HG03520 (cell line): Measurements from ENCODE around the gene LCAT.

Experiments
- ATAC-seq: cut with Tn5 transposase; IDR thresholded peaks from one replicate; pipeline ENCODE4 v1.9.1; 2021; ENCODE audit warnings: mild to moderate bottlenecking, moderate library complexity; ENCODE audit not compliant: unreplicated experiment

LCAT gene

DNA sequence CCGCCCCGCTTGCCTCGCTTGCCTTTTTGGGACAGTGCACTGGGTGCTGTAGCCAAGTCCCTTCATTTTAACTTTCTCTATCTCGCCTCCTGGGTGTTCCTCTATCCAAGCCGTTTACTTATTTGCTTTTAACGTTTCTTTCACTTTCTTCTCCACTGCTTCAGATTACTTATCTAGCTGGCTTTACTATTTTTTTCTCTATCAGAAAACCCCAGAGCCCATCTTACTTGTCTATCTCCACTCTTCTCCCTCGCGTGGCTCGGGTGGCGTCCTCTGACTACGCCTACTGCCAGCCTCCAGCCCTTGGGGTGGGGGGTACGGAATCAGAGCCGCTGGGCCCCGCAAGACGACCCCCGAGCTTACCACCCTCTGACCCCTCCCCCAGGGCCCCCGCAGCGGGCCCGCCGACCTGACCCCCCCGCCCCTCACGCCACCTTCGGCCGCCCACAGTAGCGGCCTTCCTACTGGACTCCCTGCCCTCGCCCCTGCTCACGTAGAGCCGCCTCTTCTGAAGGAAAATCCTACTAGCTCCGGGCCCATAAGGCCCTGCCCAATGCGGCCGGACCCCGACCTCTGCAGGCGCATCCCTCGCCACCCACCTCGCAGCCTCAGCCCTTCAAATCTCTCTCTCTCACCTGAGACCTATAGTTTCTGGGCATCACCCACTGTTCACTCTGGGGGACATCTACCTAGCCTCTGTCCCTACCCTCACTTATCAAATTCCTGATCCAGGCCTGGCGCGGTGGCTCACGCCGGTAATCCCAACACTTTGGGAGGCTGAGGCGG, 25.5 kb upstream of the LCAT start:
- no peak for ATAC-seq

DNA sequence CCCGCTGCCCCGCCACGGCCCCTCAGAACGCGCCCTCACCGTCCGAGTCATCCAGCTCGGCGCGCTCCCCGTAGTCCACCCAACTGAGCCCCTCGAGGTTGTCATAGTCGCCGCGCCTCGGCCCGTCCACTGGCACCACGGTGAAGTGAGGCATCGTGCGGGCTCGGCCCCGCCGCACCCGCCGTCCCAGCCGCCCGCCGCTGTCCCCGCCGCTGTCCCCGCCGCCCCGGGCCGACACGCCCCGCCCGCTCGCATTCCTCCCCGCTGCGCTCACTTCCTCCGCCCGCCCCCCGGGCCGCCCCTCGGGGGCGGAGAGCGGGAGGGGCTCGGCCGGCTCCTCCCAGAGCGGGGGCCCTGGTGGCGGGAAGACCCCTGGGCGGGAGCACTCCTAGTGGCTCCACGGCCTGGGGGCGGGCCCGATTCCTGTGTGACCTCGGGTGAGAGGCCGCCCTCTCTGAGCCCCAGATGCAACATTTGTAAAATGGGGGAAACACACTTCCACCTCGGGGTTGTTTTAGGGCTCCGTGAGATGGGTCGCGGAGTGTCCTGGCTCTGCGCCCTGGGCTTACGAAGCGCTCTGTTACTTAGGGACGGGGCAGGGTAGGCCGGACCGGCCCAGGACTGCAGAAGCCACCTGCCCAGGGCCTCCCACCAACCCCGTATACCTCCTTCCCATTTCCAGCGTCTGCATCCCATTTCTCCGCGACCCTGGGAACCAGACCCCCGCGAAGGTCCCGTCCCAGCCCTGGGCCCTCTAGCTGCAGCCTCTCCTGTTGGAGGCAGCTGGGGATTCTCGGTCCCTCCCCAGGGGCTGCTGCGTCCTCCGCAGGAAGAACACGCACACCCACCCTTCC, 24.7 kb upstream of the LCAT start, which contains the start of gene SLC12A4:
SLC12A4 (minus strand) TSS at position 238 of the 854 bp plus-strand sequence; CDS start at position 154, 84 bp downstream.
- ATAC-seq = peak; percentile 75

DNA sequence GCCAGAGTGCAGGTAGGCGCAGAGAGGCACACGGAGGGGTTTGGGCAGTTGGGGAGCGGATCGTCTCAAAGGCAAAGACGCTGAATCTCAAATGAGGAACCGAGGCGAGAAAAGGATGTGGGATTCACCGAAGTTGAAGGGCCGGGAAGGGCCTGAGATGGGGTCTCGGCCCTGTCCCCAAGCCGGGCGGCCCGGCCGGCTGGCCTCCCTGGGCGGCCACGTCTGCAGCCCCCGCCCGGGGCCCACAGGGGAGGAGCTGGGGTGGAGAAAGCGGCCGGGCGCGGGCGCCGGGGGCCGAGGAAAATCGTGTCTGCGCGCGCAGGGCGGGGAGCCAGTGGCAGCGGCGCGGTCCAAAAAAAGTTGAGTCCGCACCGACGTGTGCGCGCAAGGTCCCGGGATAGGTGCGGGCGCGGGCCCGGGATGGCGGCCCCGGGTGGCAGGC, 24.1 kb upstream of the LCAT start:
- peak; percentile 17 for ATAC-seq

DNA sequence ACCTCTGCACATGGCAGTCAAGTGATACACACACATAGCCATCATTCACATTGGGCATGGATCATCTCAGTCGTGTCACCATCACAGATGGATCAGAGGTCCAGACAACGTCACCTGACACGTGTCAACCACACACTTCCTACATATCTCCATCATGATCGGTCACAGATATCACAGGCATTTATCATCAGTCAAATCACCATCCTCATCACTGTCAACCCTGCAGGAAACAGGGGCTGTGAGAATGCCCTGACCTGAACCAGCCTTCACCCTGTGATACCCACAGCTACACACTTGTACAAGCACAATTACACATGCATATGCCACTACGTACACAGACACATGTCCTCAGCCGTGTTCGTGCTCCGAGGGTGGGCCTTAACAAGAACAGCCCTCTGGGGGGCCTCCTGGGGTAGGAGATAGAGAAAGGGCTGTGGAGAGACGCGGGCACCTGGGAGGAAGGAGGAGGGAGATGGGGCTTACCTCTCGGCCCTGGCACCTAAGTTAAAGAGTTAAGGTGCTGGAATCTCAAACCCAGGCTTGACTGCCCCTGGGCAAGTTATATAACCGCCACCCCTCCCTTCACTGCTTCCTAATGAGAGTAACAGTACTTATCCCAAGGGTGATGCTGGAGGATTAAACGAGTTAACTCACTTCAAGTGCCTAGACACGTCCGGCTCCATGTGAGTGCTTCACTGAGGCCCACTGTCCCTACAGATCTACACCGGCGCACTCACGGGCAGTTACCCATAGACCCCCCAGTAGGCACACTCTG, 23.4 kb upstream of the LCAT start:
- no peak for ATAC-seq

DNA sequence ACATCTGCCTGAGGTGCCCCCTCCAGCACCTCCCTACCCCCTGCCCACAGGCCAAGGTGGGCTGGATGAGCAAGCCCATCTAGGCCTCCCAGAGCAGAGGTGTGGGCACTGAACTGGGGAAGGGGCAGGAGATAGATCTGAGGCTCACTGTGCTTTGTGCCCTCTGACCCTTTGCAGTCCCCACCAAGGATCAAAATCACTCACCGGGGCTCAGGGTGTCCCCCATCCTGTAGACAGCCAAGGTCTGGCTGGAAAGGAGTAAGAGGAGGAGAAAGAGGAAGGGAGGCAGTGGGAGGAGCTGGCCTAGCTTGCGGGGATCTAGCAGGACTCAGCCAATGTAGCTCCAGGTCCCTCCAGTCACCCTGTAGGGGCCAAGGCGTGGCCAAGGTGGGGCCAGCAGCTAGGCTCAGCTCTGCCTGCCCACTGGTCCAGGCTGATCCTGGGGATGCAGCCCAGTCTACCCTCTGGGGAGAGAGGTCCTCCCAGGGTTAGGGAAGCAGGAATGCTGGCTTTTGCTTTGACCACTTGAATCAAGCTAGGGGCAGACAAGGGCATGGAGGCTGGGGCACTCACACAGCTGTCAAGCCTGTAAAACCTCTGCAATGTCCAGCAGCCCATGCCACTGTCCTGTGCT, 22.7 kb upstream of the LCAT start:
- no peak for ATAC-seq

DNA sequence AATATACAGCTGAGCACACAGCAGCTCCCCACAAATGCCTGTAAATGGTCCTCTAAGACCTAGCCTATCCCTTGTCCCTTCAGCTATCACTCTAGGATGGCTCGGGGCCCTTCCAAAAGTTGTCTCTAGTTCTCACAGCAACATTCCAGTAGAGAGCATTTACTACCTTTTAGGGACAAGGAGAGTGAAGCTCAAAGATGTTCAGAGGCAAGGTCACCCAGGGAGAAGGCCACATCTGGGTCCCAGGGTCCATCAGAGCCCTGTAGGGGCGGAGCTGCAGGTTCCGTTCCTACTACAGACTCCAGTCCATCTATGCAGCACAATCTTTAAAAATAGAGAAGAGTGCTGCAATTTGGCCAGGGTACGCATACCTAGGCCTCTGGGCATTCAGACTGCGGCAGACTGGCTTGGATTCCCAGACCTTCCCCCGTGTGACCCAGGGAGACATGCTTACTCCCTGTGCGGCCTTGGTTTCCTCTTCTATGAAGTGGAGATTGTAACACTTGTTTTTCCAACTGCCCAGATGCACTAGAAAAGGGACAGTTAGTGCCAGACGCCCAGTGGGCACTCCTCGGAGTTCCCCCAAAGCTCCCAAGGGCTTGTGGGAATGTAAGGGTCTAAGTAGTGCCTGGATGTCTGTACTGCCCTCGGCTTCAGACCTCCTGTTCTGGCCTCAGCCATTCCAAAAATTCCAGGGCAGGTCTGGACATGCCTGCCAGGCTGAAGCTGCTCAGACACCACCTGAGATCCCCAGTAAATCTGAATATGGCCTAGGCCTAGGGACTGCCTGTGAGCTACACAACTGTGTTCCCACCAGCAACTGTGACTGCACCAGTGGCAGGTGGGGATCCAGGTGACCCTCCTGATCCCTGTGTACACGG, 22.0 kb upstream of the LCAT start:
- ATAC-seq = no peak

DNA sequence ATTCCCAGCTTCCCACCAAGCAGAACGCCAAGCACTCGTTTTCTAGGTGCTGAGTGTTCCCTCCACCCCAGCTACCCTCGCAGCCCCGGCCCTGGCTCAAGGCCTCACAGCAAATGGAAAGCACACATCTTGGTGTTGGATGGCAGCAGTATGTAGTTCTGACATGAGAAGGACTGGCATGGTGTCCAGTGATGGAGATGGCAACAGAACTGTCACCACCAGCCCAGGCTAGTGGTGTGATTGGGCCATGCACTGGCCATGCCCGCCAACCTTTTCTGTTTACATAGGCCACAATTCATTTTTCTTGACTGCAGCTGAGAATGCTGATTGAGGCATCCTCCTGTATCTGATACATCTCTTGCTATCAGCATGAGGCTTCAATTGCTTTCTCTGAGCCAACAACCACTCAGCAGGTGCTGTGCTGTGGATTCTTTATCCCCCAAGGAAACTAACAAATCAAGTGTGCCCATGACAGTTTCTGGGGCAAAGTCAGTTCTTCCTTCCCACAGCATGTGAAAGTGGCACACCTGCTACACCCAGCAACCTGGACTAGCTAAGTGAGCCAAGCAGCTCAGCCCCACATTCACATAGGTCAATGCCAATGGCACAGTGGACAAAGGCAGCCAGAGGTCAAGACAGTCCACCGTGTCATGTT, 20.7 kb upstream of the LCAT start:
- no peak for ATAC-seq

DNA sequence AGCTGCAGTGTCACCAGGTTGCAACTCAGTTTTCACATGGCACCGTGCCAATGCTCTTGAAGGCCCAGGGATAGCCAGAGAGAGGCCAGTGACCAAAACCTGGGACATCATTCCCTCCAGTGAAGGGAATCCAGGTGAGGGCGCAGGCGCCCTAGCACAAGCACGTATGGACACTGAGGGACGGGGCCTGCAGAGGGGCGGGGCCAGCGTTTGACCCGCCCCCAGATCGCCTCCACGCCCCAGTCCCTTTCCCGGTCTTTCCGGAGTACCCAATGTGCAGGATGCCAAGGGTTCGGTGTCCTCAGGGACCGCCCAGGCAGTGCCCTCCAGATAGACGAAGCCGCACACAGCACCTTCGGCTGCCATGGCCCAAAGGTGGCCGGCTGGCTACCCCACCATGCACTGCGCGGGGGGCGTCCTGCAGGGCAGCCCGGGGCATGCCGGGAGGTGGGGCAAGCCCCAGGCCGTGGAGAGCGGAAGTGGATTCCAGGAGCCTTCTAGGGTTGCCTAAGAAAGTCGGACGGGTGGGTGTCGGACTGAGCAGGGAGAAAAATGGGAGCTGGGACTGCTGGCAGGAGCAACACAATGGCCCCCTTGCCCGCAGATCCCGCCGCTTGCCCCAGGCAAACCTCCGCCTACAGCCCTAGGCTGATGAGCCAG, 19.9 kb upstream of the LCAT start:
- ATAC-seq = no peak

DNA sequence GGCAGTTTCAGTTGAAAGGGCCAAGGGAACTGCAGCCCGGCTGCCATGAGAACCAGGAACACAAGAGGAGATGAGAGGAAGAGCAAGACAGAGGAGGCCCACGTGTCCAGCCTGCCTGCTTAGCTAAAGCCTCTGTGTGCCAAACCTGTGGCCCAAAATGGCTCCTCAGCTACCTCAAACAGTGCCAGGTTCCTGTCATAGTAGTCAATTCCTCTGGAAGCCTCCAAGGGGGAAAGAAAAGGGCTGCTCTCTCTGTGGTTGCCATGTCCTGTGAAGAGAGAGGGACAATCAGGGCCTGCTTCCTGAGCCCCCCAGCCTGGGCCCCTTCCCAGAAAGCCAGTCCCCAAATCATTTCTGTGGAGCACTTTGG, 19.4 kb upstream of the LCAT start:
- no peak for ATAC-seq

DNA sequence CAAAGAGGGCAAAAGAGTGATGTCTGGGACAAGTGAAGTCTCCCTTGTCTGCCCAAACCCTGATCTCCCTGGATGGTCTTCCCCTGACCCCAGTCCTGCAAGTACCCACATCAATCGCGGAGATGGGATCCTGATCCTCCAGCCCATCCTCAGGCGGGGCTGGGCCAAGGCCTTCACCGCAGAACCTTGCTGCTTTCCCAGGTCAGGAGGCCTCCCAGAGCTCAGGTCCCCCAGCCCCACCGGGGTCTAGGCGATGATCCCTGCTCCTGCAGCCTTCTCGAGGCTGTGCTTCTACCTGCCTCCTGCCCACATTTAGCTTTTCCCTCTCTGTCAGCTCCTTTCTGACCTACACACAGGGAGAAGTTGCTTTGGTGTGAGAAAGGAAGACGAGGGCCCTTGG, 18.2 kb upstream of the LCAT start:
- ATAC-seq = no peak

DNA sequence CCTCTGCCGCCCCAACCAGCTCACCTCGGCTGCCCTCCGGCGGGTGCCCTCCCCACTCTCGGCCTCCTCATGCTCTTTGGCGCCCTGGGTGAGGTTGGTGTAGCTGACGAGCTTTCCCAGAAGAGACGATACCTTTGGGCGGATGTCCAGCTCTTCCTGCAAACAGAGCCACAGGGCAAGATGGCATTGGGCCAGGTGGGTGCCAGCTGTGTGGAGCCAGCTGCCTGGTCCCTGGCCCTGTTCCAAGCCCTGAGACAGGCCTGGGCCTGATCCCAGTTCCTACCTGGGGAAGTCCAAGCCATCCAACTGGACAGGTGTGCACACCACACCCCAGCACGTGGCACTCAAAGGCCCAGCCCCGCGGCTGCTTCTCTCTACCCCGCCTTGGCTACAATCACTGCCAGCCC, 17.6 kb upstream of the LCAT start:
- no peak for ATAC-seq

DNA sequence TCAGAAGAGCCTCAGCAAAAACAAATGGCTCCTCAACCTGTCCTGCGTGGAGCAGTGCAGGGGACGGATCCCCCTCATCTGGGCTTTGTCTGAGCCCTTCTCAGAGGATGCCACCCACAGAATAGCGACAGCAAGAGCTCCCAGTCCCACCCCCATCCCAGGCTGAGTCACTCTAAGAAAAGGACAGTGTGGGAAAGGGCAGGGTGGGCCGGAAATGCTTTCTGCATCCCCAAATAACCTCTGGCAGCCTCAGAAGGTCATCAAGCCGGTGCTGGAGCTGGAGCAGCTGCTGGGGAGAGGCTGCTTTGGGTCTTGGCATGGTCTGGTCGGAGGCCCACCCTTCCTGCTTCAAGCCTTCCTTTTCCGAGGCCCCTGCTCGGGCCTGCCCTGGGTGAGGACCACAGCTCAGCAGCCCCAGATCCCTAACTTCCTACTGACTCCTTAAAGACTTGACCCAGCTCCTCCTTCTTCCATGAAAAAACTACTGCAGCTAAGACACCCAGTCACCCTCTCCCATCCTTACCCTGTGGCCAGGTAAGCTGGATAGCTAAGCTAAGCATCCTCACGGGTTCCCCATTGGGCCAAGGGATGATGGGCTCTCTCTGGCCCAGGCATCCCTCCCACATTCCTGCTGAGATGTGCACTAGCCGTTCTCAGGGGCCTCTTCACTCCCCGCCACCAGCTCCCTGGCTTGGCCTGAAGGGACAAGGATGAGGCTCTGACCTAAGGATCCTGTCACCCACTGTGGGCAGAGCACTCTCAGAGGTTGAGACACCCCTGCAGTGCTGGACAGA, 15.8 kb upstream of the LCAT start:
- ATAC-seq = no peak

DNA sequence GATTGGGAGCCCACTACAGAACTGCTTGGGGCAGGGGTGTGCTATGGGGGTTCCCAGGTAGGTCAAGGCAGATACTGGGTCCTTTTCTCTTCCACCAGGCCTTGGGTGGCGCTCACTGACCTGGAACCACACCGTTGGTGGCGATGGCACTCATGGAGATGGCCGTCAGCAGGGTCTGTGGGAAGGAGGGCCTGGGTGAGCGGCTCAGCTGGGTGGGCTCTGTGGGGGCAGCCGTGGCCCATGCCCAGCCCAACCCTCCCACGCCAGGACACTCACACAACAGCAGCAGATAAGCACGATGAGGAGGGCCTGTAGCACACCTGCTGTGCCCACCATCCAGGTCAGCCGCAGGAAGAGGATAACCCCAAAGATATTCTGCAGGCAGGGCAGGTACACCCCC, 13.7 kb upstream of the LCAT start:
- ATAC-seq = no peak

DNA sequence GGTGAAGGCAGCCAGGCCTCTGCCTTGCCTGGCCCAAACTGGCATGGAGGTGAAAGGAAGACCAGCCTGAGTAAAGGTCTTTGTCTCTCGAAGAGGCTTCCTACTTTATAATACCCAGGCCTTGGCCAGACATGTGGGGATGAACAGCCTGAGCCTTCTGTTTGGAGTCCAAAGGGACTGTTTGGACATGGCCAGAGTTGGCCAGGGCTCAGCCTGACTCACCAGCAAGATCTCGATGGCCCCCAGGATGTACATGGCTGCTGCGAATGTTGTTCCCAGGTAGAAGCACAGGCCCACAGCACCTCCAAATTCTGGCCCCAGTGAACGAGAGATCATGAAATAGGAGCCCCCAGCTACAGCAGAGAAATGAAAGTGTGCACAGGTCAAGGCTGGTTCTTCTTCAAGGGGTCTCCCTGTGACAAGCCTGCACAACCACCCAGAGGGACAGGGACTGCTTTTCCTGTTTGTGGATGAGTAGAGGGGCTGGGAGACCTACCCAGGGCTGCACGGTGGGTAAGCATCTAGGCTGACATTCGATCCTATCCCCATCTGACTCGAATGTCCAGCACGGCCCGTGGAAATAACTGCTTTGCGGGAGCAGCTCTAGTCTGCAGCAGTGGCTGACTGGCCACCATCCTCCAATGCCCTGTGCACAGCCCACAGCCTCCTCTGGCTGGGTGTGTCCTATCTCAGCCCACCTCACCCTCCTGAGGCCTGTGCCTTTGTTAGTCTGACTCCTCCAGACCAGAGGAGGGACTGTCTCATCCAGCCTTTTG, 10.7 kb upstream of the LCAT start:
- ATAC-seq = no peak

DNA sequence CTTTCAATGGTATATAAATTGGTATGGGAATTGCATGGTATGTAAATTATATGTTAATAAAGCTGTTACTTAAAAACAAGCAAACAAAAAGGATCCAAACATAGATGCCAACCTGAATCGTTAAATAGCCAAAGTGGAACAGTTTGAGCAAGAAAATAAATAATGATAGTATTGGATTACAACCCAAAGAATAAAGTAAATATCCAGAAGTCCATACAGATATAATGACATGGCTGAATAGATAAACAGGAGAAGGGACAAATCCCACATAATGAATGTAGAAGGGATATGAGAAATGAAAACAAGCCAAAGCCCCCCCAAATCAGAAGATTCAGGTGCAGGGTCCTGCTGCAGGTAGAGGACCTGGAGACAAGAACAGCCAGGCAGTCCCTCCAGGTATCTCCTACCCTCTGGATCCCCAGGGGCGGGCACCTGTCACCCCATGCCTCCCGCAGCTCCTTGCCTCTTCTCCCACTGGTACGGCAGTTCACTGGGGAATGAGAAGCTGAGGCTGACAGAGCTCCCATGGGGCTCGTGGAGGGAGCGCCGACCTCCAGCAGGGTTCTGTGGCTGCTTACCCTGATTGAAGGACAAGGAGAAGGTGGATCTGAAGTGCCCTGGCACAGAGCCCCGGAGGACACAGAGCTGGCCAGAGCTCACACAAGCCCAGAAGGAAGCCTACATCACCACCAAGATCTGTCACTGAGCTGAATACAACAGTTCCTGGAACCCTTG, 9.9 kb upstream of the LCAT start:
- no peak for ATAC-seq

DNA sequence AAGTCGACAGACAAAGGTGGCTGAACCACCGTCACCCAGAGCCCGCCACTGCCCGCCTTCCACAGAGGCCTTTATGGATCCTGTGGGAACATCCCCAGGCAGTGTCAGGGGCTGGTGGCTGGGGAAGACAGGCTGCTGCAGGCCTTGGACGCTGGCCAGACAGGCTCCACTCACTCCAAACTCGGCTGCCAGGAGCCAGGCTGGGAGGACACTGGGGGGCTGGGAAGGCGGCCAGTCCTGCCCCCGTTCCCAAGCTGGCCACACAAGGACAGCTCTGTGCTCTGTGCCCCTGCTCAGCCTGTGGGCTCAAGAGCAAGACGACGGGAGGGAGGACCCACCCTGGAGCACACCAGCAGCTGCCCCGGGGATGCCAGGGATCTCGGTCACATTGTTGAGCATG, 7.6 kb upstream of the LCAT start:
- no peak for ATAC-seq
